PFSK-1 (cell line): ENCODE measurements around the gene DAB2.

Experiments
- FOXP2 ChIP-seq: optimal IDR thresholded peaks from 2 replicates; pipeline ENCODE3; 2011; ENCODE audit warnings: borderline replicate concordance, control low read depth, inconsistent platforms; ENCODE audit not compliant: insufficient read depth; ENCODE audit errors: extremely low read length, extremely low read depth
- POLR2AphosphoS5 ChIP-seq: IDR thresholded peaks from 2 replicates; pipeline ENCODE4 v1.6.1; 2012; ENCODE audit warnings: low read depth, mild to moderate bottlenecking, control low read depth, low read length, moderate library complexity
- REST ChIP-seq, 2 experiments: IDR thresholded peaks; 2 replicates each; pipeline versions ENCODE4 v1.6.1 to v1.8.0; 2011 to 2012; ENCODE audit warnings: low read depth in 2 of 2, low read length in 2 of 2, control low read depth in 1 of 2, inconsistent platforms in 1 of 2, mild to moderate bottlenecking in 1 of 2, moderate library complexity in 1 of 2; ENCODE audit not compliant: insufficient read depth in 1 of 2
- SIN3A ChIP-seq: IDR thresholded peaks from 2 replicates; pipeline ENCODE4 v1.6.1; 2012; ENCODE audit warnings: mild to moderate bottlenecking, low read length, moderate library complexity, borderline replicate concordance; ENCODE audit not compliant: insufficient read depth
- TAF1 ChIP-seq: IDR thresholded peaks from 2 replicates; pipeline ENCODE4 v1.6.1; 2012; ENCODE audit warnings: low read length, control low read depth, borderline replicate concordance; ENCODE audit not compliant: insufficient read depth

The DAB2 gene

GRCh38 chr5:39400713-39401578, 23.8 kb downstream of the DAB2 start:
- TF ChIP-seq SIN3A (no peak), FOXP2 (no peak), POLR2AphosphoS5 (no peak), REST (IDR thresholded peaks at IDR 0.05; ENCODE audit: insufficient read depth in 1 of 2, low read depth in 2 of 2, low read length in 2 of 2) (no peak), TAF1 (no peak)

- TF ChIP-seq SIN3A (no peak), REST (IDR thresholded peaks at IDR 0.05; ENCODE audit: insufficient read depth in 1 of 2, low read depth in 2 of 2, low read length in 2 of 2) (no peak), FOXP2 (no peak), TAF1 (no peak)
Measured at GRCh38 chr5:39399135-39400036, 25.4 kb downstream of the DAB2 start.

- no peak for TF ChIP-seq REST (IDR thresholded peaks at IDR 0.05; ENCODE audit: insufficient read depth in 1 of 2, low read depth in 2 of 2, low read length in 2 of 2)
- no peak for TF ChIP-seq POLR2AphosphoS5
- no peak for TF ChIP-seq FOXP2
- TF ChIP-seq SIN3A, result no peak
- TF ChIP-seq TAF1, result no peak
Measured at GRCh38 chr5:39396843-39397242, 27.9 kb downstream of the DAB2 start.

GRCh38 chr5:39395521-39395920, 29.3 kb downstream of the DAB2 start:
- TF ChIP-seq SIN3A (no peak), TAF1 (no peak), REST (IDR thresholded peaks at IDR 0.05; ENCODE audit: insufficient read depth in 1 of 2, low read depth in 2 of 2, low read length in 2 of 2) (no peak), POLR2AphosphoS5 (no peak), FOXP2 (no peak)
